ENCODE results near the gene SNRNP48.

DNA sequence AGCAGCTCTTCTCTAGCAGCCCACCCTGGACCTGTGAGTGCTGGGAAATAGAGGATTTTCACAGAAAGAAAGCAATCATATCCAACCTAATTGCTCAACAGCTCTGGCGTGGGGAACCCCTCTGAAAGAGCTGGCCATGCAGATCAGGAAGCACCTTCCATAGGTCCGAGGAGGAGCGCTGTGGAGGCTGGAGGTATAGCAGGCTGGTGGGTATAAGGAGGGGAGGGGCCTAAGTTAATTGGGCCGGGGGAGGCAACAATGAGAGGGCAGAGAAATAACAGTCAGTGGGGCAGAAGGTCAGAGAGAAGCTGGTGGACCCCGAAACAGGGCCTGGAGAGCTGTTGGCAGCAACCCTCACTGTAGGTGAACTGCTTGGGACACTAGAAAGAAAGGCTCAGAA lies 40.8 kb downstream of the SNRNP48 start:
- TF ChIP-seq, protein P1, sequence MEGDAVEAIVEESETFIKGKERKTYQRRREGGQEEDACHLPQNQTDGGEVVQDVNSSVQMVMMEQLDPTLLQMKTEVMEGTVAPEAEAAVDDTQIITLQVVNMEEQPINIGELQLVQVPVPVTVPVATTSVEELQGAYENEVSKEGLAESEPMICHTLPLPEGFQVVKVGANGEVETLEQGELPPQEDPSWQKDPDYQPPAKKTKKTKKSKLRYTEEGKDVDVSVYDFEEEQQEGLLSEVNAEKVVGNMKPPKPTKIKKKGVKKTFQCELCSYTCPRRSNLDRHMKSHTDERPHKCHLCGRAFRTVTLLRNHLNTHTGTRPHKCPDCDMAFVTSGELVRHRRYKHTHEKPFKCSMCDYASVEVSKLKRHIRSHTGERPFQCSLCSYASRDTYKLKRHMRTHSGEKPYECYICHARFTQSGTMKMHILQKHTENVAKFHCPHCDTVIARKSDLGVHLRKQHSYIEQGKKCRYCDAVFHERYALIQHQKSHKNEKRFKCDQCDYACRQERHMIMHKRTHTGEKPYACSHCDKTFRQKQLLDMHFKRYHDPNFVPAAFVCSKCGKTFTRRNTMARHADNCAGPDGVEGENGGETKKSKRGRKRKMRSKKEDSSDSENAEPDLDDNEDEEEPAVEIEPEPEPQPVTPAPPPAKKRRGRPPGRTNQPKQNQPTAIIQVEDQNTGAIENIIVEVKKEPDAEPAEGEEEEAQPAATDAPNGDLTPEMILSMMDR (conservative IDR thresholded peaks at IDR 0.05; ENCODE audit: low read depth, low read length): no peak
- no peak for TF ChIP-seq POLR2A (IDR thresholded peaks at IDR 0.05; ENCODE audit: low read depth, low read length)
- TF ChIP-seq RAD21 (IDR thresholded peaks at IDR 0.05; ENCODE audit: low read length): no peak
- TF ChIP-seq MXI1 (IDR thresholded peaks at IDR 0.05; ENCODE audit: borderline replicate concordance, low read depth, low read length): no peak
- no peak for TF ChIP-seq CEBPB (IDR thresholded peaks at IDR 0.05; ENCODE audit: low read depth, low read length)
- TF ChIP-seq RFX5 (IDR thresholded peaks at IDR 0.05; ENCODE audit: low read depth, low read length): no peak
- TF ChIP-seq, protein P2, sequence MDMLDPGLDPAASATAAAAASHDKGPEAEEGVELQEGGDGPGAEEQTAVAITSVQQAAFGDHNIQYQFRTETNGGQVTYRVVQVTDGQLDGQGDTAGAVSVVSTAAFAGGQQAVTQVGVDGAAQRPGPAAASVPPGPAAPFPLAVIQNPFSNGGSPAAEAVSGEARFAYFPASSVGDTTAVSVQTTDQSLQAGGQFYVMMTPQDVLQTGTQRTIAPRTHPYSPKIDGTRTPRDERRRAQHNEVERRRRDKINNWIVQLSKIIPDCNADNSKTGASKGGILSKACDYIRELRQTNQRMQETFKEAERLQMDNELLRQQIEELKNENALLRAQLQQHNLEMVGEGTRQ (IDR thresholded peaks at IDR 0.05; ENCODE audit: low read depth, low read length): no peak
- no peak for TF ChIP-seq MAZ (IDR thresholded peaks at IDR 0.05; ENCODE audit: borderline replicate concordance, low read depth, low read length)
- TF ChIP-seq BHLHE40 (IDR thresholded peaks at IDR 0.05; ENCODE audit: low read depth, low read length): no peak
- TF ChIP-seq FOS (IDR thresholded peaks at IDR 0.05; ENCODE audit: low read depth, low read length): no peak
- no peak for TF ChIP-seq MAFK (IDR thresholded peaks at IDR 0.05; ENCODE audit: low read depth, low read length)
- no peak for TF ChIP-seq RCOR1 (IDR thresholded peaks at IDR 0.05; ENCODE audit: insufficient replicate concordance, low read length)
- TF ChIP-seq, protein P3, sequence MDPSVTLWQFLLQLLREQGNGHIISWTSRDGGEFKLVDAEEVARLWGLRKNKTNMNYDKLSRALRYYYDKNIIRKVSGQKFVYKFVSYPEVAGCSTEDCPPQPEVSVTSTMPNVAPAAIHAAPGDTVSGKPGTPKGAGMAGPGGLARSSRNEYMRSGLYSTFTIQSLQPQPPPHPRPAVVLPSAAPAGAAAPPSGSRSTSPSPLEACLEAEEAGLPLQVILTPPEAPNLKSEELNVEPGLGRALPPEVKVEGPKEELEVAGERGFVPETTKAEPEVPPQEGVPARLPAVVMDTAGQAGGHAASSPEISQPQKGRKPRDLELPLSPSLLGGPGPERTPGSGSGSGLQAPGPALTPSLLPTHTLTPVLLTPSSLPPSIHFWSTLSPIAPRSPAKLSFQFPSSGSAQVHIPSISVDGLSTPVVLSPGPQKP (IDR thresholded peaks at IDR 0.05; ENCODE audit: borderline replicate concordance, low read depth, low read length): no peak
- TF ChIP-seq SMC3 (IDR thresholded peaks at IDR 0.05; ENCODE audit: low read depth, low read length): no peak
